Hypothalamus (tissue), 51 donors: ENCODE data around the gene SIRT6.
"Not testable (repeated sequence)": the region's sequence is repeated elsewhere in the genome, so short reads cannot be mapped to it uniquely, and the experiment has no call there.

Source experiments
- DNase-seq, 51 donors: peaks; one replicate each; lab custom pipeline; 2025; lab: John Stamatoyannopoulos, UW

Gene SIRT6

DNA sequence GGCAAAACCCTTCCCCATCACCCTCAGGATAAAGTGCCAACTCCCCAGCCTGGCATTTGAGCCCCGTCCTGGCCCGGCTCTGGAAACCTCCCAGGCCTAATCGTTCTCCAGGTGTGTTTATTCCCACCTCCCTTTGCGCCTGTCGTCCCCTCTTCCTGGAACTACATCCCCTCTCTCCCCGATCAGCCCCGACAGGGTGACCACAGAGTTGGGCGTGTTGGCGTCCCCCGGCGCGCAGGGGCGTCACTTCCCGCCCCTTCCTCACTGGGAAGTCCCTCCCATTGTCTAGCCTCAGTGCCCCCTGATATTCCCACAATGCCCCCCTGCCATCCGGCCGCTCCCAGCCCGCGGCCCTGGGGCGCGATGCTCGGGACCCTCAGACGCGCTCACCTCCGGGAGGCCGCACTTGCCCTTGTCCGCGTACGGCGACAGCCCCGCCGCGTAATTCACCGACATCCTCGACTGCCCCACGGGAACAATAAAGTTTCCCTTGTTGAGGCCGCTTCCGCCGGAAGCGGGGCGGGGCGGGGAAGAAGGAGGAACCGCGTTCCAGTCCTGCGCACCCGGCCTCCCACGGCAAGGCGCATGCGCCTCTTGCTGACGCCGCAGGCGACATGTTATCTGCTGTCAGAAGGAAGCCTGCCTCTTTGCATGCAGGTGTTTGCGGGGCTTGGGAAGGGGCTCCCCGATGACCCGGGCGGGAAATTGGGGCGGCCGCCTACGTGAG, at the start of gene SIRT6, which contains the start of gene ANKRD24:
SIRT6 (minus strand) TSS at position 480 of the 727 bp plus-strand sequence; CDS start at position 456, 24 bp downstream.
ANKRD24 (plus strand) TSS at position 606 of the 727 bp plus-strand sequence. CDS start 3,737 bp downstream, outside the sequence.
- peak; percentile 56 to 97 (median 91) for DNase-seq

DNA sequence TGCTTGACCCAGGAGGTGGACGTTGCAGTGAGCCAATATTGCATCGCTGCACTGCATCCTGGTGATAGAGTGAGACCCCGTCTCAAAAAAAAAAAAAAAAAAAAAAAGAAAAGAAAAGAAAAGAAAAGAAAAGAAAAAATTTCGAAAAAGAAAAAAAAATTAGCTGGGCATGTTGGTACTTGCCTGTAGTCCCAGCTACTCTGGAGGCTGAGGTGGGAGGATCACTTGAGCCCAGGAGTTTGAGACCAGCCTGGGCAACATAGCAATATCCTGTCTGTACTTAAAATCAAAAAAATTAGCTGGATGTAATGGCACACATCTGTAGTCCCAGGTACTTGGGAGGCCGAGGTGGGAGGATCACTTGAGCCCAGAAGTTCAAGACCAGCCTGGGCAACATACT, 49.8 kb upstream of the SIRT6 start:
- DNase-seq: not testable (repeated sequence)

DNA sequence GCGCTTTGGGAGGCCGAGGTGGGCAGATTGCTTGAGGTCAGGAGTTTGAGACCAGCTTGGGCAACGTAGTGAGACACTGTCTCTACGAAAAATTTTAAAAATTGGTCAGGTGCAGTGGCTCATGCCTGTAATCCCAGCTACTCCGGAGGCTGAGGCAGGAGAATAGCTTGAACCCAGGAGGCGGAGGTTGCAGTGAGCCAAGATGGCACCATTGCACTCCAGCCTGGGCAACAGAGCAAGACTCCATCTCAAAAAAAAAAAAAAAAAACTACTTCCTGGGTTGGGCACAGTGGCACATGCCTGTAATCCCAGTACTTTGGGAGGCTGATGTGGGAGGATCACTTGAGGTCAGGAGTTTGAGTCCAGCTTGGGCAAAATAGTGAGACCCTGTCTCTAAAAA, 49.2 kb upstream of the SIRT6 start:
- DNase-seq: not testable (repeated sequence)

DNA sequence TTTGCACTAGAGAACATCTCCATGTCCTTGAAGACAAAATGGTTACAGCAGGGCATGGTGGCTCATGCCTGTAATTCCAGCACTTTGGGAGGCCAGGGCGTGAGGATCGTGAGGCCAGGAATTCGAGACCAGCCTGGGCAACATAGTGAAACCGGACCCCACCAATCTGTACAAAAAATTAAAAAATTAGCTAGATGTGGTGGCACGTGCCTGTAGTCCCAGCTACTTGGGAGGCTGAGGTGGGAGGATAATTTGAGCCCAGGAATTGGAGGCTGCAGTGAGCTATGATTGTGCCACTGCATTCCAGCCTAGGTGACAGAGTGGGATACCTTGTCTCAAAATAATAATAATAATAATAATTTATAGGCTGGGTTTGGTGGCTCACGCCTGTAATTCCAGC, 47.9 kb upstream of the SIRT6 start:
- DNase-seq: not testable (repeated sequence)

DNA sequence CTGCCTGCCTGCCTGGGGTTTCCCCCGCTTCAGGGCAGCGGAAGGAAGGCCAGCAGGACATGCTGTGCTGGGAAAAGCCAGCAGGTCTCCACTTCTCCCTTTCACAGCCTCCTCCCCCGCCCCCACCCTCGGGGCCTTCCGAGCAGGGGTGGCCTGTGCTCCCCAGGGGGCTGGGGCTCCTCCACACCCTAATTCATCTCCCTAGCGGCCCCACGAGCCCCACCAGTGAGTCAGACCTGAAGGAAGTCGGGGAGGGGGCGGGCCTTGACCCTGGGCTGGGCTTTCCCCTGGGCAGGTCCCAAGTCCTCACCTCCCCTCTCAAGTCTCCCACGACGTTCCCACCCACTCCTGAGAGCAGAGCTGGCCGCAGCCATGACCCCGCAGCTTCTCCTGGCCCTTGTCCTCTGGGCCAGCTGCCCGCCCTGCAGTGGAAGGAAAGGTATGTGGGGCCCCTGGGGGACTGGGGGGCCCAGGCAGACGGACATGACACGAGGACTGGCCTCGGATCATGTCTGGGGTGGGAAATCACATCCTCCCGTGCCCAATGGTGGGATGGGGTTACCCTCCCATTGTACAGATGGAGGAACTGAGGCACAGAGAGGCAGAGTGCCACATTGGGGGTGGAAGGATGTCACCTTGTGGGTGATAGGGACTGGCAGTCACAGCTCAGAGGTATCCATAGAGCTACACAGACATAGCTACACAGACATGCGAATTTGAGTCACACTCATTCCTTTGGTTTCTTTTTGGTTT, 47.0 kb upstream of the SIRT6 start, which contains the start of gene EBI3:
EBI3 (plus strand) TSS at position 345 of the 753 bp plus-strand sequence; CDS start at position 373, 28 bp downstream.
- peak in 15 of 51 donors; percentile 2 to 28 (median 10) for DNase-seq

DNA sequence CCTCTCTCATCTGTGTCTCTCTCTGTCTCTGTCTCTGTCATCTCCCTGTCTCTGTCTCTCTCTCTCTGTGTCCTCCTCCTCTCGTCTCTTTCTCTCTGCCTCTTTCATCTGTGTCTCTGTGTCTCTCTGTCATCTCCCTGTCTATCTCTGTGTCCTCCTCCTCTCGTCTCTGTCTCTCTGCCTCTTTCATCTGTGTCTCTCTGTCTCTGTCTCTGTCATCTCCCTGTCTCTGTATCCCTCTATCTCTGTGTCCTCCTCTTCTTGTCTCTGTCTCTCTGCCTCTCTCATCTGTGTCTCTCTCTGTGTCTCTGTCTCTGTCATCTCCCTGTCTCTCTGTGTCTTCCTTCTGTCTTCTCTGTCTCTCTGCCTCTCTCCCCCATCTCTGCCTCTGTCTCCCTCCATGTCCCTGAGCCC, 46.4 kb upstream of the SIRT6 start:
- no peak for DNase-seq

DNA sequence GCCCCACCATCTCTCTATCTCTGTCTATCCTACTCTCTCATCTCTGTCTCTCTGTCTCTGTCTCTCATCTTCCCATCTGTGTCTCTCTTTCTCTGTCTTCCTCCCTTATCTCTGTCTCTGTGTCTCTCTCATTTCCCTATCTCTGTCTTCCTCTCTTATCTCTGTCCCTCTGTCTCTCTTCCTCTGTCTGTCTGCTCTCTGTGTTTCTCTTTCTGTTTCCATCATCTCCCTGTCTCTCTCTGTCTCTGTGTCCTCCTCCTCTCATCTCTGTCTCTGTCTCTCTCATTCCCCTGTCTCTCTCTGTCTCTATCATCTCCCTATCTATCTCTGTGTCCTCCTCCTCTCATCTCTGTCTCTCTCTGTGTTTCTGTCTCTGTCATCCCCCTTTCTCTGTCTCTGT, 45.4 kb upstream of the SIRT6 start:
- no peak for DNase-seq

DNA sequence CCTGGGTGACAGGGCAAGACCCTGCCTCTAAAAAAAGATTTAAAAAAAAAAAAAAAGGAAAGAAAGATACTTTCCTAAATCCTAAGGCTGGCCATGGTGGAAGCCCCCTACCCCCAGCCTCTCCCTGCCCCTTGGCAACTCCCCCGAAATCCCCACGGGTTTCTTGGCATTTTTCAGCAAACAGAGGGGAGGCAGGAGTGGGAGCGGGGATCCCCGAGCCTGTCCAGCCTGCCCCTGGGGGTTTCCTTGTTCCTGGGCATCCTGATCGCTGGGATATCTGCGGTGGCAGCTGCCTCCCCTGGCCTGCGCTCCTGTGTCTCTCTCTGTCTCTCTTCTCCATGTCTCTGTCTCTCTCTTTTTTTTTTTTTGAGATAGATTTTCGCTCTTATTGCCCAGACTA, 43.5 kb upstream of the SIRT6 start:
- DNase-seq: no peak

DNA sequence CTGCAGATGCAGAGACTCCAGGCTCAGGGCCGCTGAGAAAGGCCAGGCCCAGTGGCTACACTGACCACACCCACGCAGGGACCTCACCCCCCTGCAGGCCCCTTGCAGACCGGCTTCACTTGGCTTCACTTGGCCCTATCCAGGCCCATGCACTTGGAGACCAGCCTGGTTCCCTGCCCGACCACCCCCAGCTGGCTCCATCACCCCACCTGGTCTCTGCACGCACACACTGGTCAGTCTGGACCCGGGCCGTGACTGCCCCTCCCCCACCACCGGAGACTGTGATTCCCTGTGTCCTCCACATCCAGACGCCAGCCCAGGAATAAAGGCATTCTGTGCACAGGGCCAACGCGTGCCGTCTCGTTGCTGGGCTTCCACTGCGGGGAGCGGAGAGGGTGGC, 42.1 kb upstream of the SIRT6 start:
- DNase-seq: peak in 21 of 51 donors; percentile 3 to 64 (median 14)

DNA sequence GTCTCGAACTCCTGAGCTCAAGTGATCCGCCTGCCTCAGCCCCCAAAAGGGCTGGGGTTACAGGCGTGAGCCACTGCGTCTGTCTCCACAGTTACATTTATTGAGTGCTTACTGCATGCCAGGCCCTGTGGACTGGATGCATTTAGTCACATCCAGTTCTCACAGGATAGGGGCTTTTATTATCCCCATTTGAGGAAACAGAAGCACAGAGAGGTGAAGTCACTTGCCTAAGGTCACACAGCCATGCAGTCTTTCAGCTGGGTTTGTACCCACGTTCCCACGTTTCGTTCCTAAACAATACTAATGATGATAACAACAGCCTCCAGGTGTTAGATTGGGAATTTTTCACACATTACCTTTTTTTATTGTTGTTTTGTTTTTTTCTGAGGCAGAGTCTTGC, 37.8 kb upstream of the SIRT6 start:
- no peak for DNase-seq

DNA sequence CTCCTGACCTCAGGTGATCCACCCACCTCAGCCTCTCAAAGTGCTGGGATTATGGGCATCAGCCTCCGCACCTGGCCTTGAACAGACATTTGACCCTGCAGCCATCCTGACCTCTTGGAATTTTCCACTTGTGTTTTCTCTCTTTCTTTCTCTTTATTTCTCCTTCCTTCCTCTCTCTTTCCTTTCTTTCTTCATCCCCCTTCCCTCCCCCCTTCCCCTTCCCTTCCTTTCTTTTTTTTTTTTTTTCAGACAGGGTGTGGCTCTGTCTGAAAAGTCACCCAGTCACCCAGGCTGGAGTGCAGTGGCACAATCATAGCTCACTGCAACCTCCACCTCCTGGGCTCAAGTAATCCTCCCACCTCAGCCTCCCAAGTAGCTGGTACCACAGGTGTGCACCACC, 36.2 kb upstream of the SIRT6 start:
- not testable (repeated sequence) for DNase-seq

DNA sequence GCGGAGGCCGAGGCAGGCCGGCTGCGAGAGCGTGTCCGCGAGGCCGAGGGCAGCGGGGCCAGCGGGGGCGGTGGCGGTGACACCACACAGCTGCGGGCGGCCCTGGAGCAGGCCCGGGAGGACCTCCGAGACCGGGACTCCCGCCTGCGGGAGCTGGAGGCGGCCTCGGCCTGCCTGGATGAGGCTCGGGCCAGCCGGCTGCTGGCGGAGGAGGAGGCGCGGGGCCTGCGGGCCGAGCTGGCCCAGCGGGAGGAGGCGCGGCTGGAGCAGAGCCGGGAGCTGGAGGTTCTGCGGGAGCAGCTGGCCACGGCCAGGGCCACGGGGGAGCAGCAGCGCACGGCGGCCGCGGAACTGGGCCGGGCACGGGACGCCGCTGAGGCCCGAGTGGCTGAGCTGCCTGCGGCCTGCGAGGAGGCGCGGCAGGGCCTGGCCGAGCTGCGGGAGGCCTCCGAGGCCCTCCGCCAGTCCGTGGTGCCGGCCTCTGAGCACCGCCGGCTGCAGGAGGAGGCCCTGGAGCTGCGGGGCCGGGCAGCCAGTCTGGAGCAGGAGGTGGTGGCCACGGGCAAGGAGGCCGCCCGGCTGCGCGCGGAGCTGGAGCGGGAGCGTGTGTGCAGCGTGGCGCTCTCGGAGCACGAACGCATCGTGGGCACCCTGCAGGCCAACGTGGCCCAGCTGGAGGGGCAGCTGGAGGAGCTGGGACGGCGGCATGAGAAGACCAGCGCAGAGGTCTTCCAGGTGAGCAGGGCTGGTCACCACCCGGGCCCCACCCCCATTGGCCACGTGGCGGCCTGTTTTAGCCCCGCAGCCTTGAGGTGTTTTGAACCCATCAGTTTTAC, 35.3 kb upstream of the SIRT6 start:
- no peak for DNase-seq

DNA sequence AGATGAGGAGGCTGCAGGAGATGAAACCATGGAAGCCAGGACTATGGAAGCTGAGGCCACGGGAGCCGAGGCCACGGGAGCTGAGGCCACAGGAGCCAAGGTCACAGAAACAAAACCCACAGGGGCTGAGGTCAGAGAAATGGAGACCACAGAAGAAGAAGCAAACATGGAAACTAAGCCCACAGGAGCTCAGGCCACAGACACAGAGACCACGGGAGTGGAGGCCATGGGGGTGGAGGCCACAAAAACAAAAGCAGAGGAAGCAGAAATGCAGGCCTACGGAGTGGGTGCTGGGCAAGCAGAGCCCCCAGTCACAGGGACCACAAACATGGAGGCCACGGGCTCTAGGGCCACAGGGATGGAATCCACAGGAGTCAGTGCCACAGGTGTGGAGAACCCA, 34.5 kb upstream of the SIRT6 start:
- DNase-seq: no peak

DNA sequence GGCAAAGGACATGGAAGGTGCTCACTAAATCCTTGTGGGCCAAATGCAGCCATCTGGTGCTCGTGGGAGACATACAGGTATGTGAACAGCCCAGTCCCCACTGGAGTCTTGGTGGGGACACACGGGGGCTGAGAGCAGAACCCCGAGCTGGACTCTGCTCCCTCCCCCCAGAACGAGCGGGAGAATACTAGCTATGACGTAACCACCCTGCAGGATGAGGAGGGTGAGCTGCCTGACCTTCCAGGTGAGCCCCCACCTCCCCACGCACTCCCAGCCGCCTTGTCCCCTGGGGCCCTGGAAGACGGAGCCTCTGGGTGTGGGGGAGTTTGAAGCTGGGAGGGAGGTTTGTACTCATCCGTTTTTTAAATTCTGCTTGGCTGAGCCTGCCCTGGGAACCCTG, 33.4 kb upstream of the SIRT6 start:
- no peak for DNase-seq

DNA sequence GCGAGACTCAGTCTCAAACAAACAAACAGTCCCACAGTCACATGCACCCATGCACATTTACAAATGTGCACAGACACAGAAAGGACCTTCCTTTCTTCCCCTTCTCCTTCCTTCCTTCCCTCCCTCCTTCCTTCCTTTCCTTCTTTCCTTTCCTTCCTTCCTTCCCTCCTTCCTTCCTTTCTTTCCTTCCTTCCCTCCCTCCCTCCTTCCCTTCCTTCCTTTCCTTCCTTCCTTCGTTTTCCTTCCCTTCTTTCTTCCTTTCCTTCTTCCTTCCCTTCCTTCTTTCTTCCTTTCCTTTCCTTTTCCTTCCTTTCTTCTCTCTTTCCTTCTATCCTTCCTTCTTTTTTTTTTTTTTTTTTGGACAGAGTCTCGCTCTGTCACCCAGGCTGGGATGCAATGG, 30.8 kb upstream of the SIRT6 start:
- DNase-seq: no peak

DNA sequence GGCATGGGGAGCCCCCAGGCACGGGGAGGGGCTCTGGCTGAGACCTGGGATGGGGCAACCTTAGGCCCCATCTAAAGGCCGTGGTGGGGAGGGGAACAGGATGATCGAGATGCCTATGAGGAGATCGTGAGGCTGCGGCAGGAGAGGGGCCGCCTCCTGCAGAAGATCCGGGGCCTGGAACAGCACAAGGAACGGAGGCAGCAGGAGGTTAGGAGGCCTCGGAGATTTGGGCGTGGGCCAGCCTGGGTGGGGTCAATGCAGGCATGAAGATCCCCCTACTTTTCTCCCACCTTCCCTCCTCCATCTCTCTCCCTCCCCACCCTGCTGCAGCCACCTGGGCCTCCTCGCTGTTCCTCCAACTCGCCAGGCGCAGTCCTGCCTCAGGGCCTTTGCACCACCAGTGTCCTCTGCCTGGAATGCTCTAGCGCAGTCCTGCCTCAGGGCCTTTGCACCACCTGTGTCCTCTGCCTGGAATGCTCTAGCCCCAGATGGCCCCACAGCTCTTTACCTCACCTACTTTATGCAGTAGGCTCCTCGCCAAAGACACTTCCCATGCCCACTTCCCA, 27.9 kb upstream of the SIRT6 start:
- no peak for DNase-seq

DNA sequence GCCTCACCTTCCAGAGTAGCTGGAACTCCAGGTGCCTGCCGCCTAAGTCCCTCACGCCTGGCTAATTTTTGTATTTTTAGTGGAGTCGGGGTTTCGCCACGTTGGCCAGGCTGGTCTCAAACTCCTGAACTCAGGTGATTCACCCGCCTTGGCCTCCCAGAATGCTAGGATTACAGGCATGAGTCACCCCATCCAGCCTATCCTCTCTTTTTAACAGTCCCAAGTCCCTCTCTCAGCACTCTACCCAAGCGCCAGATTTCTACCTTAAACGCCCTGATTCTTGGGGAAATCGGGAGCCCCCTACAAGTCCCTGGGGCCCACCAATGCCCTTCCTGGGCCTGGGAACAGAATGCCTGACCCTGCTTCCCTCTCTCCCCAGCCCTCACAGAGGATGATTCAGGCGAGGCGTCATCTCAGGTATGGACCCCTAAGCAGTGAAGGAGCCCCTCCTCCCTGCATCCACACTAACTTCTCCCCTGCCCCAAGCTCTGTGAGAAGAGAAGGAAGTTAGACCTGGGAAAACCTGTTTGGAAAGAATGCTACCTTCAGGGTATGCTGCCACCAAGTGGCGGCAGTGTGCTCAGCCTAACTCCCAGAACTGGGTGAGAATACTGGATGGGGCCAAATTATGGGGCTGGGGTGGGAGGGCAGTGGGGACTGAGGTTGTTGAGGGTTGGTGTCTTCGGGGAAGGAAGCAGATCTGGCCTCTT, 26.2 kb upstream of the SIRT6 start:
- DNase-seq: no peak

DNA sequence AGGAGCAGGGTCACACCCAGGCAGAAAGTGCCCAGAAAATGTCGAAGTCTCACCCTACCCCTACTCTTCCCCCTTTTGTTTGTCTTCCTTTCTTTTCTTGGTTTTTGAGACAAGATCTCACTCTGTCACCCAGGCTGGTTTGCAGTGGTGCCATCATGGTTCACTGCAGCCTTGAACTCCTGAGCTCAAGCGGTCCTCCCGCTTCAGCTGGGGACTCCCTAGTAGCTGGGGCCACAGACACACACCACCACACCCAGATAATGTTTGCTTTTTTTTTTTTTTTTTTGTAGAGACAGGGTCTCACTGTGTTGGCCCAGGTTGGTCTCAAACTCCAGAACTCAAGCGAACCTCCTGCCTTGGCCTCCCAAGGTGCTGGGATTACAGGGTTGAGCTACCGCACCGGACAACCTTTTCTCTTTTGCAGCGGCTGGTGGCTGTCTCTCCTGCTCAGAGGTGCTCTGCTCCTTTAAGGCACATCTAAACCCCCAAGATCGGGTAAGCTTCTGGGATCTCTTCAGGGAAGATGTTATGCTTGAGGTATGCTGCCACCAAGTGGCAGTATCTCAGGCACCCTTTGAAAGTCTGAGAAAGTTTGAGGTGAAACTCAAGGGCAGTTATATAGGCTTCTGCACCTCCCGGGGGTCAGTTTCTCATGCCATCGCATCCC, 24.6 kb upstream of the SIRT6 start:
- DNase-seq: no peak

DNA sequence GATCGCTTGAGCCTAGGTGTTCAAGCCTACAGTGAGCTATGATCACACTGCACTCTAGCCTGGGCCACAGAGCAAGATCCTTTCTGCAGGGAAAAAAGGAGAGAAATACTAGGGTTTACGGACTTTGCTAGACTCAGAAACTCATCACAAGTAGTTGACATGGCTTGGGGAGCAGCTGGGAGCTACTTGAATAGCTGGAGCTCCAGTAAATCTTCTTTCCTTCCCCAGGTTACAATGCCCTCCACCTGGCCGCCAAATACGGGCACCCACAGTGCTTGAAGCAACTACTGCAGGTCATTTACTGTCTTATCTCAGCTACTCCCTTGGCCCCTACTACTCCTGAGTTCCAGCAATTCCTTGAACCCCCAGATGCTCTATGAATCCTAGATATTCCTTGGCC, 19.4 kb upstream of the SIRT6 start:
- DNase-seq: no peak
